ENCODE data around the gene IL34.

DNA sequence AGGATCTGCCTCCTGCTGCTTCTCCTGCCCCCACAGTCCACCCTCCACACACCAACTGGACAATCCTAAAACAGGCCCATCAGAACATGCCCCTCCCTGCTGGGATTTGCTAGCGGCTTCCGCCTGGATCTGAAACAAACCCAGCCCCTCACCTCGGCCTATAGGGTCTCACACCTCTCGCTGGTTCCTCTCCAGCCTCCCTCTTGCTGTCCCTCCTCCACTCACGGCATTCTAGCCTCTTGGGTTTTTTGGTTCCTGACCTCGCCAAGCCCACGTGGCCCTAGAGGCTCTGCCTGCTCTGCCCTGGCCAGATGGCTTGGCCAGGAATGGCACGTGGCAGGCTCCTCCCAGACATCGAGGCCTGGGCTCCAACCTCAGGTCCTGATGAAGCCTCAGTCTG lies 55.2 kb downstream of the IL34 start:
- TF ChIP-seq ARNT (IDR thresholded peaks at IDR 0.05) (no peak), FOXM1 (IDR thresholded peaks at IDR 0.05; ENCODE audit: borderline replicate concordance) (no peak), ZNF384 (IDR thresholded peaks at IDR 0.05) (no peak), LEF1 (IDR thresholded peaks at IDR 0.05; ENCODE audit: borderline replicate concordance) (no peak)
